ENCODE measurements around the gene HDC. TPM values are rescaled to one million over a fixed set of nuclear protein-coding genes. Genes with fewer than 3 reads are reported as not detected.

HDC gene
- total and polyA plus RNA-seq, 2 of the 13 experiments (the other 11 are each of a cell fraction or from before 2014, with no cell fraction given), result not detected

GRCh38 chr15:50244959-50245624 lies 20.4 kb downstream of the HDC start (continued):
- TF ChIP-seq ZXDC (CRISPR knock-in tag; IDR thresholded peaks at IDR 0.05), result no peak
- TF ChIP-seq SAP130 (CRISPR knock-in tag; IDR thresholded peaks at IDR 0.05; ENCODE audit: low read depth), result no peak
- no peak for TF ChIP-seq ZNF101 (CRISPR knock-in tag; IDR thresholded peaks at IDR 0.05; ENCODE audit: borderline replicate concordance, low read depth)
- TF ChIP-seq RBM22 (optimal IDR thresholded peaks at IDR 0.05; ENCODE audit: low read length), result no peak
- no peak for TF ChIP-seq MLXIP (CRISPR knock-in tag; IDR thresholded peaks at IDR 0.05; ENCODE audit: borderline replicate concordance)
- no peak for TF ChIP-seq ZNF703 (CRISPR knock-in tag; IDR thresholded peaks at IDR 0.05; ENCODE audit: borderline replicate concordance)
- no peak for TF ChIP-seq GTF2F1 (IDR thresholded peaks at IDR 0.05; ENCODE audit: low read length)
- TF ChIP-seq ZNF282 (IDR thresholded peaks at IDR 0.05; ENCODE audit: partially characterized antibody), result no peak
- TF ChIP-seq SP5 (CRISPR knock-in tag; IDR thresholded peaks at IDR 0.05; ENCODE audit: borderline replicate concordance, low read depth), result 0 out of 2 replicates have a peak, but pooled peaks have one; percentile 29
- TF ChIP-seq AGO1 (IDR thresholded peaks at IDR 0.05; ENCODE audit: low read depth, low read length, poor library complexity, severe bottlenecking), result no peak
- TF ChIP-seq ZNF329 (CRISPR knock-in tag; IDR thresholded peaks at IDR 0.05; ENCODE audit: low read depth), result no peak
- TF ChIP-seq NCOA2 (CRISPR knock-in tag; IDR thresholded peaks at IDR 0.05), result no peak
- no peak for TF ChIP-seq TCF7L2 (IDR thresholded peaks at IDR 0.05; ENCODE audit: low read depth, low read length)
- no peak for TF ChIP-seq CBX2 (IDR thresholded peaks at IDR 0.05; ENCODE audit: low read depth, low read length)
- no peak for TF ChIP-seq CBX2 (CRISPR knock-in tag; IDR thresholded peaks at IDR 0.05; ENCODE audit: low read depth)
- TF ChIP-seq, protein P1, sequence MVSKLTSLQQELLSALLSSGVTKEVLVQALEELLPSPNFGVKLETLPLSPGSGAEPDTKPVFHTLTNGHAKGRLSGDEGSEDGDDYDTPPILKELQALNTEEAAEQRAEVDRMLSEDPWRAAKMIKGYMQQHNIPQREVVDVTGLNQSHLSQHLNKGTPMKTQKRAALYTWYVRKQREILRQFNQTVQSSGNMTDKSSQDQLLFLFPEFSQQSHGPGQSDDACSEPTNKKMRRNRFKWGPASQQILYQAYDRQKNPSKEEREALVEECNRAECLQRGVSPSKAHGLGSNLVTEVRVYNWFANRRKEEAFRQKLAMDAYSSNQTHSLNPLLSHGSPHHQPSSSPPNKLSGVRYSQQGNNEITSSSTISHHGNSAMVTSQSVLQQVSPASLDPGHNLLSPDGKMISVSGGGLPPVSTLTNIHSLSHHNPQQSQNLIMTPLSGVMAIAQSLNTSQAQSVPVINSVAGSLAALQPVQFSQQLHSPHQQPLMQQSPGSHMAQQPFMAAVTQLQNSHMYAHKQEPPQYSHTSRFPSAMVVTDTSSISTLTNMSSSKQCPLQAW (CRISPR knock-in tag; IDR thresholded peaks at IDR 0.05), result 0 out of 2 replicates have a peak, but pooled peaks have one; percentile 26
- TF ChIP-seq ZNF431 (CRISPR knock-in tag; IDR thresholded peaks at IDR 0.05; ENCODE audit: borderline replicate concordance, low read depth), result no peak
